NCI-H2196 treated with DMSO at 0.1 percent for 48 hours (cell line): ENCODE results near the gene OR2H1.

Experiments used
- DNase-seq: peaks from one replicate; lab custom pipeline; 2025; ENCODE audit not compliant: unreplicated experiment; lab: John Stamatoyannopoulos, UW

The OR2H1 gene

DNA sequence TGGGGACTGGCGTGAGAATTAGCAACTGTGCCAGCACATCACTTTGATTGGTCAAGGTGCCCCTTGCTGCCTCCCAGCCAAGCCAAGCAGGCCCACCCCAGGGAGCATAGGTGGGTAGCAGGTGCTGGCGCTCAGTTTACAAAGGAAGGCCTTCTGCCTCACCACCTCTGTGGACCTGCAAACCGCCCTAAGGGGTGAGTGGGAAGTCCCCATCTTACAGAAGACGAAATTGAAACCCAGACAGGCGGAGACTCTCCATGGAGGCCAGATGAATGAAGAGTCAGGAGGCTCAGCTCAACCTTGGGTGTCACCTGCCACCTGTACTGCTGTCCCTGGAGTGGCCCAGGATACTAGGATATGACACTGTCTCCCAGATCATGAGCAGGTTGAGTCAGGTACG lies 52.3 kb downstream of the OR2H1 start:
- DNase-seq = no peak

GRCh38 chr6:29509711-29510110 lies 52.8 kb downstream of the OR2H1 start:
- no peak for DNase-seq

- no peak for DNase-seq
These were observed 53.2 kb downstream of the OR2H1 start for GRCh38 chr6:29510202-29510601.

GRCh38 chr6:29510746-29511300 lies 53.9 kb downstream of the OR2H1 start:
- no peak for DNase-seq
